Measurements from ENCODE around the gene TNNC1. TPM values are rescaled to one million over a fixed set of nuclear protein-coding genes. Genes with fewer than 3 reads are reported as not detected.

Gene TNNC1
- total RNA-seq, 1 experiment from 2014 or later = 0.30 TPM

GRCh38 chr3:52458770-52459545, 5.1 kb upstream of the TNNC1 start:
- DNase-seq (ENCODE audit: extremely low read depth, low read depth) = no peak

- no peak for DNase-seq (ENCODE audit: extremely low read depth, low read depth)
Observed at GRCh38 chr3:52458031-52458760, 4.4 kb upstream of the TNNC1 start.

GRCh38 chr3:52456800-52457183, 3.0 kb upstream of the TNNC1 start:
- DNase-seq (ENCODE audit: extremely low read depth, low read depth) = no peak

- DNase-seq (ENCODE audit: extremely low read depth, low read depth) = no peak
Observed at GRCh38 chr3:52456169-52456799, 2.4 kb upstream of the TNNC1 start.

GRCh38 chr3:52455283-52456168, 1.7 kb upstream of the TNNC1 start, which contains the start of gene NISCH:
Gene NISCH (plus strand): TSS chr3:52455604. CDS start chr3:52455642, 38 bp downstream.
- DNase-seq (ENCODE audit: extremely low read depth, low read depth) = peak; percentile 67

- DNase-seq (ENCODE audit: extremely low read depth, low read depth) = no peak
Observed at GRCh38 chr3:52454938-52455282, 1.1 kb upstream of the TNNC1 start.

- no peak for DNase-seq (ENCODE audit: extremely low read depth, low read depth)
Observed at GRCh38 chr3:52454250-52454937, 553 bp upstream of the TNNC1 start.

- no peak for DNase-seq (ENCODE audit: extremely low read depth, low read depth)
Observed at GRCh38 chr3:52452570-52453221, 1.1 kb downstream of the TNNC1 start.

- DNase-seq (ENCODE audit: extremely low read depth, low read depth) = no peak
Observed at GRCh38 chr3:52452126-52452525, 1.7 kb downstream of the TNNC1 start.

GRCh38 chr3:52451237-52452083, 2.4 kb downstream of the TNNC1 start:
- DNase-seq (ENCODE audit: extremely low read depth, low read depth) = no peak

GRCh38 chr3:52450489-52451236, 3.2 kb downstream of the TNNC1 start:
- DNase-seq (ENCODE audit: extremely low read depth, low read depth) = no peak

- DNase-seq (ENCODE audit: extremely low read depth, low read depth) = no peak
Observed at GRCh38 chr3:52447512-52448355, 6.1 kb downstream of the TNNC1 start.

GRCh38 chr3:52446631-52447511, 7.0 kb downstream of the TNNC1 start:
- DNase-seq (ENCODE audit: extremely low read depth, low read depth) = peak; percentile 49

- DNase-seq (ENCODE audit: extremely low read depth, low read depth) = no peak
Observed at GRCh38 chr3:52446042-52446441, 7.8 kb downstream of the TNNC1 start.

GRCh38 chr3:52444860-52445793, 8.7 kb downstream of the TNNC1 start, which contains the start of gene SEMA3G:
Gene SEMA3G (minus strand): TSS chr3:52445103. CDS start chr3:52445027, 76 bp downstream.
- peak; percentile 42 for DNase-seq (ENCODE audit: extremely low read depth, low read depth)
